ENCODE data around the gene SLC51A. TPM values are rescaled to one million over a fixed set of nuclear protein-coding genes. Genes with fewer than 3 reads are reported as not detected.

The SLC51A gene
- total RNA-seq, 1 donor from 2014 or later: not detected

DNA sequence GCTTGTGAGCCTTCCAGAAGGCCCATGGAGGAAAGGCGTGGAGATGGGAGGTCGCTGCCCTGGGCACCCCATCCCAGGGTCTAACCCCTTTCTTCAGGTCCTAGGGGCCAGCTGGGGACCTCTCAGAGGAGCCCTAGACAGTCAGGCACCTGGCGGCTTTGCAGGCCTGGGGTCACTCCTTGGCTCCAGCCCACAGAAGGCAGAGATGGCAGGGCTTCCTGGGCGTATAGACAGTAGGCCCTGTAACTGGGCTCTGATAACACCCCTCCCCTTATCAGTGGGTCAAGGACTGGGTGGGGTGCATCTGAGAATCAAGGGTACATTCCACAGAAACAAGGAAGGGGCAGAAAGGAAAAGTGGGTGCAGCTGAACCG, 21.8 kb upstream of the SLC51A start:
- Mint-ChIP-seq H3K4me3 (no peak overlapping the region), H3K27me3 (ENCODE audit: low read depth) (no peaks in the 10 kb centered on the region), H3K4me1 (peaks cover 7% of the 10 kb centered on the region), H3K36me3 (no peaks in the 10 kb centered on the region), H3K27ac (no peak overlapping the region), H3K9me3 (no peaks in the 10 kb centered on the region)
- no peak for DNase-seq (ENCODE audit: low spot score in 2 of 2, unreplicated experiment in 2 of 2)
- TF ChIP-seq, protein P1, sequence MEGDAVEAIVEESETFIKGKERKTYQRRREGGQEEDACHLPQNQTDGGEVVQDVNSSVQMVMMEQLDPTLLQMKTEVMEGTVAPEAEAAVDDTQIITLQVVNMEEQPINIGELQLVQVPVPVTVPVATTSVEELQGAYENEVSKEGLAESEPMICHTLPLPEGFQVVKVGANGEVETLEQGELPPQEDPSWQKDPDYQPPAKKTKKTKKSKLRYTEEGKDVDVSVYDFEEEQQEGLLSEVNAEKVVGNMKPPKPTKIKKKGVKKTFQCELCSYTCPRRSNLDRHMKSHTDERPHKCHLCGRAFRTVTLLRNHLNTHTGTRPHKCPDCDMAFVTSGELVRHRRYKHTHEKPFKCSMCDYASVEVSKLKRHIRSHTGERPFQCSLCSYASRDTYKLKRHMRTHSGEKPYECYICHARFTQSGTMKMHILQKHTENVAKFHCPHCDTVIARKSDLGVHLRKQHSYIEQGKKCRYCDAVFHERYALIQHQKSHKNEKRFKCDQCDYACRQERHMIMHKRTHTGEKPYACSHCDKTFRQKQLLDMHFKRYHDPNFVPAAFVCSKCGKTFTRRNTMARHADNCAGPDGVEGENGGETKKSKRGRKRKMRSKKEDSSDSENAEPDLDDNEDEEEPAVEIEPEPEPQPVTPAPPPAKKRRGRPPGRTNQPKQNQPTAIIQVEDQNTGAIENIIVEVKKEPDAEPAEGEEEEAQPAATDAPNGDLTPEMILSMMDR (IDR thresholded peaks at IDR 0.05; ENCODE audit: unreplicated experiment): no peak

DNA sequence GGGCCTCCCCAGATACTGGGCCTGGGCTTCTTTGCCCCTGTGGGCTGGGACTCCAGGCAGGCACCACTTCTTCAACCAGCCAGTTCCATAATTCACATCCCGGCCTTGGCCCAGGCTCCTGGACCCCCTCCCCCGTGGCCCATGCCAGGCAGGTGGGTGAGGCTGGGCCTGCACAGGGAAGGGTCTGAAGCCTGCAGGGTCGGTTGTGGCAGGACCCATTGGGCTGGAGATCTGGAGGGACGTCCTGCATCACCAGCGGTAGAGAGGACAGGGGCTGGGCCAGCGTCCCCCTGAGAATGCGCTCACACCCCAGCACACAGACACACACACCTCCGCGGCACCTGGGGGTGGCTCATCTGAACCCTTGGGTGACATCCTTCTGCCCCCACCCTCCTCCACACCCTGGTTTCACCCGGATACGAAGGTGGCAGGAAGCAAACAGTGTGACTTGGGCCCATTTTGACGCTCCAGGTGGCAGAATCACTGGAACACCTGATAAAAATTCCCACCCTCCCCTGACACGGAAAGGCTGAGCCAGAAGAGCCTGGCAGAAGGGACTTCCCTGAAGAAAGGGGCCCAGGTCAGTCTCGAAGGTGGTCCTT, 20.6 kb upstream of the SLC51A start:
- TF ChIP-seq, protein P1 (IDR thresholded peaks at IDR 0.05; ENCODE audit: unreplicated experiment): no peak
- Mint-ChIP-seq H3K27ac (no peak overlapping the region), H3K4me3 (no peak overlapping the region), H3K27me3 (ENCODE audit: low read depth) (no peaks in the 10 kb centered on the region), H3K9me3 (no peaks in the 10 kb centered on the region), H3K36me3 (no peaks in the 10 kb centered on the region), H3K4me1 (peaks cover 7% of the 10 kb centered on the region)
- no peak for DNase-seq (ENCODE audit: low spot score in 2 of 2, unreplicated experiment in 2 of 2)

DNA sequence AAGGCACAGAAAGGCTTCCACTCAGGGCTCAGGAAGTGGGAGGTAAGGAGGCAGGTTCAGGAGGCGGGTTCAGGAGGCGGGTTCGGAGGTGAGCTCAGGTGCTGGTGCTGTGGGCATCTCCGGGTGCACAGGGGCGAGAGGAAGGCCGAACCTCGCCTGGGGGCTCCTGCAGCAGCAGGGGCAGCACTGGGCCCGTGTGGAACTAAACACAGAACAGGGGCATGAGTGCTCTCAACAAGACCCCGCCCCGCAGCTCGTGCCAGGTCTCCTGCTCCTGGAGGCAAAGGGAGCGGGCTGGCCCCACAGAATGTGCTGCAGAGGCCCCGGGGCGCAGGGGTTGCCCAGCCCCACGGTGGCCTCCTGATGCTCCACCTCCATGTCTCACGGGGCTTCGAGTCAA, 18.8 kb upstream of the SLC51A start:
- TF ChIP-seq, protein P1 (IDR thresholded peaks at IDR 0.05; ENCODE audit: unreplicated experiment): no peak
- H3K36me3 Mint-ChIP-seq: no peaks in the 10 kb centered on the region
- no peak overlapping the region for H3K27ac Mint-ChIP-seq
- H3K4me1 Mint-ChIP-seq: peaks cover 4% of the 10 kb centered on the region
- no peak overlapping the region for H3K4me3 Mint-ChIP-seq
- no peaks in the 10 kb centered on the region for H3K9me3 Mint-ChIP-seq
- DNase-seq (ENCODE audit: low spot score in 2 of 2, unreplicated experiment in 2 of 2): no peak
- H3K27me3 Mint-ChIP-seq (ENCODE audit: low read depth): no peaks in the 10 kb centered on the region

DNA sequence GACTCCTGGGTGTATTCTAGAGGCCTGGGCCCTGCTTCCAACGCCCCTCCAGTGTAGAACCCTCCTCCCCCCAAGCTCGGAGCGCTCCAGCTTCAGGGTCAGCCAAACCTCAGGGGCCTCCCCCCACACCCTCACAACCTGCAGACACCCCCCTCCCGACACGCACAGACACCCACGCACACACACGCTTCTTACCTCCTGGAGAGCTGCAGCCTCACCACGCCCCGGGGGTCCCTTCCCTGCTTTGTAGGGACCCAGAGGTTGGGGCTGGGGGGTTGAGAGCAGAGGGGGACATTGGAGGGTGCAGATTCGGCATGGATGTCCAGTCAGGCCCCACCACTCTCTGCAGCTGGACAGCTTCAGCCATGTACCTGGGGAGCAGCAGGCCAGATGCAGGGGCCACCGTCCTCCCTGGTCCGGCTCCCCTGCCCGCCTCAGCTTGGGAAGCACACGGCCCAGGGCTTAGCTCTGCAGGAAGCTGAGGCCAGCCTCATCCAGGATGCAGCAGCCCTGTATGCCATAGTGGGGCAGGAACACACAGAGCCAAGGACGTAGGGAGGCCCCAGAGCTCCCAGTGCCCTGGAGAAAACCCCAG, 18.2 kb upstream of the SLC51A start:
- TF ChIP-seq, protein P1 (IDR thresholded peaks at IDR 0.05; ENCODE audit: unreplicated experiment): no peak
- DNase-seq (ENCODE audit: low spot score in 2 of 2, unreplicated experiment in 2 of 2): no peak
- Mint-ChIP-seq H3K9me3 (no peaks in the 10 kb centered on the region), H3K27ac (no peak overlapping the region), H3K4me3 (no peak overlapping the region), H3K4me1 (no peaks in the 10 kb centered on the region), H3K36me3 (no peaks in the 10 kb centered on the region), H3K27me3 (ENCODE audit: low read depth) (peaks cover 2% of the 10 kb centered on the region)

DNA sequence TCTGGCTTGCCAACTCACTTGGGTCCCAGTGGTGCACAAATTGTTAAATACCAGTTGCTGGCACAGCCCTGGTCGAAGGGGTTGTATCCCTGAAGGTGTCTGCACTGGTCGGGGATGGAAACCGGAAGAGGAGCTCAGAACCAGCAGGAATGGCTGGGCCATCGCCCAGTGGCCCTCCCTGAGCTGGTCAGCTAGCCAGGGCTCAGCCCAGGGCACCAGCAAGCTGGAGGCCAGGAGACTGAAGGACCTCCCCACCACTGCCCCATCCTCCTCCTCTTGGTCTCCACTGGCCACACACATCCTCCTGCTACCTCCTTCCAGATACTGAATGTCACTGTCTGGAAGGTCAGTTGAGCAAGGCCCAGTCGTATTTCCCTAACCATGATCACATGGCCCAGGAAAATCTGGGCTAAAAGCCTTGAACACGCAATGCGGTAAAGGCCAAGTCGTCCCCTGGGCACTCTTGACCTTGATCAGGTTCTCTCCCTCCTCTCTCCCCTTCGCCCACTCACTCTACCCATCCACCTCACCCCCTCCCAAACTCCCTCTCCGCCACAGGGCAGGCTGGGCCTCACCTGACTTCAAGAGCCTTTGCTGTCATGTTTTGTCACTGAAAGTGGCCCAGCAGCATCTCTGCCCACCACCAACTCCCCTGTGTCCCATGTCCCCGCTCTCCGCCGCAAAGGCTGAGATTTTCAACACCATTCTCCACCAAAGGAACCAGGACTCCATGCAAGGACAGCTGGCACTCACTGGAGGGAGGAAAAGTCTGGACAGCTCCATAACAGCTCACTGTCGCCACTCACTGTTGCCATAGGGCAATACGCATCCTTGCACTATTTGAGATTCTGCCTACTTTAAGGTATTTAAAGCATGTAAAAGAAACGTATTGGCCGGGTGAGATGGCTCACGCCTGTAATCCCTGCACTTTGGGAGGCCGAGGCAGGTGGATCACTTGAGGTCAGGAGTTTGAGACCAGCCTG, 17.3 kb upstream of the SLC51A start:
- TF ChIP-seq, protein P1 (IDR thresholded peaks at IDR 0.05; ENCODE audit: unreplicated experiment): no peak

More for the DNA sequence above, 17.3 kb upstream of the SLC51A start:
- no peak for DNase-seq (ENCODE audit: low spot score in 2 of 2, unreplicated experiment in 2 of 2)
- Mint-ChIP-seq H3K4me3 (no peak overlapping the region), H3K9me3 (no peaks in the 10 kb centered on the region), H3K4me1 (no peaks in the 10 kb centered on the region), H3K27me3 (ENCODE audit: low read depth) (peaks cover 5% of the 10 kb centered on the region), H3K36me3 (no peaks in the 10 kb centered on the region), H3K27ac (no peak overlapping the region)
